OCI-LY7 (cell line): ENCODE results near the gene ZNF628. TPM values are rescaled to one million over a fixed set of nuclear protein-coding genes. Genes with fewer than 3 reads are reported as not detected.
"Not testable (repeated sequence)": the region's sequence is repeated elsewhere in the genome, so short reads cannot be mapped to it uniquely, and the experiment has no call there.

Experiments used
- BruUV-seq: library from RNA; stranded (reverse); fragments of 400-500 nt; replicated peaks from 2 replicates; lab custom pipeline; 2021; lab: Mats Ljungman, UMichigan
- CTCF ChIA-PET: fragments of 300-600 bp; sonication (Branson Sonifier 250); formaldehyde crosslinking; loops from one replicate; lab custom pipeline; 2022; ENCODE audit warnings: antibody characterized with exemption; ENCODE audit not compliant: unreplicated experiment; lab: Charles Lee
- POLR2A ChIA-PET: fragments of 300-600 bp; sonication (Branson Sonifier 250); formaldehyde crosslinking; loops from one replicate; lab custom pipeline; 2022; ENCODE audit warnings: antibody characterized with exemption; lab: Charles Lee
- DNase-seq: peaks from one replicate; pipeline ENCODE4 v3.0.0-alpha.2; 2015; ENCODE audit warnings: low spot score
- H2AFZ ChIP-seq: fragments of 200-600 bp; sonication (generic), shearing (Covaris generic); 2 replicates; pipeline ENCODE4 v1.6.1; 2014; ENCODE audit warnings: mild to moderate bottlenecking, antibody characterized with exemption, low read length, moderate library complexity
- H3K27ac ChIP-seq: fragments of 200-600 bp; sonication (generic); 2 replicates; pipeline ENCODE4 v1.5.1; 2014; ENCODE audit warnings: mixed run types, low read depth, mild to moderate bottlenecking, moderate library complexity, low read length, inconsistent platforms; ENCODE audit not compliant: poor library complexity, severe bottlenecking
- H3K36me3 ChIP-seq: fragments of 200-600 bp; sonication (generic); 2 replicates; pipeline ENCODE4 v1.6.1; 2014; ENCODE audit warnings: mild to moderate bottlenecking, antibody characterized with exemption, low read length, moderate library complexity, mixed read lengths; ENCODE audit not compliant: insufficient read depth
- H3K4me1 ChIP-seq: fragments of 200-600 bp; sonication (generic); 2 replicates; pipeline ENCODE4 v1.5.1; 2014; ENCODE audit warnings: mild to moderate bottlenecking, low read length; ENCODE audit not compliant: insufficient read depth, poor library complexity, severe bottlenecking
- H3K4me2 ChIP-seq: fragments of 200-600 bp; sonication (generic); 2 replicates; pipeline ENCODE4 v1.6.1; 2014; ENCODE audit warnings: mild to moderate bottlenecking, low read length
- H3K4me3 ChIP-seq: fragments of 200-600 bp; sonication (generic); 2 replicates; pipeline ENCODE4 v1.5.1; 2014; ENCODE audit warnings: mild to moderate bottlenecking, low read depth, low read length; ENCODE audit not compliant: poor library complexity, severe bottlenecking
- H3K79me2 ChIP-seq: fragments of 200-600 bp; sonication (generic); 2 replicates; pipeline ENCODE4 v1.6.1; 2016; ENCODE audit warnings: low read depth, mild to moderate bottlenecking, low read length, moderate library complexity, mixed read lengths; ENCODE audit not compliant: insufficient read depth
- H3K9me2 ChIP-seq: fragments of 200-600 bp; sonication (generic); 2 replicates; pipeline ENCODE4 v1.6.1; 2016; ENCODE audit warnings: mild to moderate bottlenecking, low read length, mixed read lengths; ENCODE audit not compliant: insufficient read depth
- H3K9me3 ChIP-seq: fragments of 200-600 bp; sonication (generic); 2 replicates; pipeline ENCODE4 v1.6.1; 2014; ENCODE audit warnings: mild to moderate bottlenecking, mixed run types, low read length, mixed read lengths
- H4K20me1 ChIP-seq: fragments of 200-600 bp; sonication (generic); 2 replicates; pipeline ENCODE4 v1.6.1; 2014; ENCODE audit warnings: mild to moderate bottlenecking, antibody characterized with exemption, low read length, moderate library complexity, mixed read lengths; ENCODE audit not compliant: insufficient read depth
- EZH2phosphoT487 ChIP-seq: fragments of 200-600 bp; sonication (generic); IDR thresholded peaks from 2 replicates; pipeline ENCODE4 v1.6.1; 2018; ENCODE audit warnings: low read depth, borderline replicate concordance, mild to moderate bottlenecking, mixed run types, antibody characterized with exemption, low read length, moderate library complexity, mixed read lengths
- intact Hi-C: fragments of 100-400 bp; cut with micrococcal nuclease; formaldehyde crosslinking; loops from one replicate; pipeline ENCODE4 v1.10.0; 2022; ENCODE audit not compliant: unreplicated experiment
- total RNA-seq, 2 experiments: library from RNA; depleted of rRNA in 1 of 2; stranded (reverse); fragments of >200 nt in 1 of 2; shearing (Covaris generic) in 1 of 2; gene quantifications; 2 replicates each; pipeline ENCODE4 v1.2.3, GENCODE V29; 2014 to 2022
- TF ChIP-seq, protein P1 (sequence below): fragments of 200-600 bp; sonication (generic); conservative IDR thresholded peaks from 2 replicates; pipeline ENCODE4 v1.5.1; 2014; ENCODE audit warnings: mild to moderate bottlenecking, antibody characterized with exemption, low read length, moderate library complexity, mixed read lengths

Gene ZNF628
- total RNA-seq, 2 experiments from 2014 or later, result 5.2 to 10.6 TPM

DNA sequence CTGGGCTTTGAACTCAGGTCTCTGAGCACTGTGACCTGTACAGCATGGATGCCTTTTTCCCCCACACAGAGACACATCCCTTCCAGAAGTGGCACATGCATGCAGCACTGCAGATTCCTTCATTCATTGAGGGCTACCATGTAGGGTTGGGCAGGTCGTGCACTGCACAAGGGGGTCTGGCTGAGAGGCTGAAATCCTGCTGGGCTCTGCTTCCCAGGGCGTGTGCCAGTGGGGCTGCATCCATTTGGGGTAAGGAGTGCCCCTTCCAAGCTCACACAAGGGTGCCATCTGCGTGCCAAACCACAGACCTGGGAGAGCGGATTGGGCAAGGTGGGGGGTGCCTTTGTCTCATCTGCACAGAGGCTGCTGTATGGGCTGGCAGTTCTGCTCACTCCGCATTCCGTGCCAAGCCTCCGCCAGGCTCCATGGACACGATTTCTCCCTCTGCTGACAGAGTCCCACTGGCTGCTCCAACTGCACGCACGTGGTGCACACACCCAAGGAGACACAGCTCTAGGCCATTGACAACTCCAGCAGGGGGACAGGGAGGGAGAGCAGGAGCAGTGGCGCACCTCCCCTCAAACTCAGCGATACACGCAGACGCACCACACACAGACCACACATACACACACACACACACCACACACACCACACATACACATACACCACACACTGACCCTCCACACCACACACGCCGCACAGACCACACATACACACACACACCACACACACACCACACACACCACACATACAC is 28.8 kb upstream of the ZNF628 start:
- TF ChIP-seq, protein P1, sequence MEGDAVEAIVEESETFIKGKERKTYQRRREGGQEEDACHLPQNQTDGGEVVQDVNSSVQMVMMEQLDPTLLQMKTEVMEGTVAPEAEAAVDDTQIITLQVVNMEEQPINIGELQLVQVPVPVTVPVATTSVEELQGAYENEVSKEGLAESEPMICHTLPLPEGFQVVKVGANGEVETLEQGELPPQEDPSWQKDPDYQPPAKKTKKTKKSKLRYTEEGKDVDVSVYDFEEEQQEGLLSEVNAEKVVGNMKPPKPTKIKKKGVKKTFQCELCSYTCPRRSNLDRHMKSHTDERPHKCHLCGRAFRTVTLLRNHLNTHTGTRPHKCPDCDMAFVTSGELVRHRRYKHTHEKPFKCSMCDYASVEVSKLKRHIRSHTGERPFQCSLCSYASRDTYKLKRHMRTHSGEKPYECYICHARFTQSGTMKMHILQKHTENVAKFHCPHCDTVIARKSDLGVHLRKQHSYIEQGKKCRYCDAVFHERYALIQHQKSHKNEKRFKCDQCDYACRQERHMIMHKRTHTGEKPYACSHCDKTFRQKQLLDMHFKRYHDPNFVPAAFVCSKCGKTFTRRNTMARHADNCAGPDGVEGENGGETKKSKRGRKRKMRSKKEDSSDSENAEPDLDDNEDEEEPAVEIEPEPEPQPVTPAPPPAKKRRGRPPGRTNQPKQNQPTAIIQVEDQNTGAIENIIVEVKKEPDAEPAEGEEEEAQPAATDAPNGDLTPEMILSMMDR, result no peak
- Histone ChIP-seq H3K4me1 (no peaks in the 10 kb centered on the region), H3K79me2 (no peaks in the 10 kb centered on the region), H3K4me3 (no peak overlapping the region), H3K36me3 (no peaks in the 10 kb centered on the region), H3K9me3 (no peaks in the 10 kb centered on the region), H2AFZ (no peak overlapping the region), H3K4me2 (no peak overlapping the region), H3K27ac (no peak overlapping the region), H4K20me1 (no peaks in the 10 kb centered on the region), H3K9me2 (no peaks in the 10 kb centered on the region)
- BruUV-seq, result no TSS peak
- POLR2A ChIA-PET, result no interaction called here
- intact Hi-C loops, result no loop called here
- DNase-seq, result no peak
- CTCF ChIA-PET, result no interaction called here

DNA sequence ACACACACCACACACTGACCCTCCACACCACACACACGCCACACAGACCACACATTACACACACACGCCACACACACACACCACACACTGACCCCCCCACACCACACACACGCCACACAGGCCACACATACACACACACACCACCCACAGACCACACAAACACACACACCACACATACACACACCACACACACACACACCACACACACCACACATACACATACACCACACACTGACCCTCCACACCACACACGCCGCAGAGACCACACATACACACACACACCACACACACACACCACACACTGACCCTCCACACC is 28.3 kb upstream of the ZNF628 start:
- POLR2A ChIA-PET, H3K27ac ChIP-seq, H2AFZ ChIP-seq, H3K4me2 ChIP-seq, H3K79me2 ChIP-seq, H3K4me3 ChIP-seq, H3K4me1 ChIP-seq, CTCF ChIA-PET, H4K20me1 ChIP-seq, DNase-seq, intact Hi-C loops, H3K9me2 ChIP-seq, BruUV-seq, H3K9me3 ChIP-seq, H3K36me3 ChIP-seq: not testable (repeated sequence)

DNA sequence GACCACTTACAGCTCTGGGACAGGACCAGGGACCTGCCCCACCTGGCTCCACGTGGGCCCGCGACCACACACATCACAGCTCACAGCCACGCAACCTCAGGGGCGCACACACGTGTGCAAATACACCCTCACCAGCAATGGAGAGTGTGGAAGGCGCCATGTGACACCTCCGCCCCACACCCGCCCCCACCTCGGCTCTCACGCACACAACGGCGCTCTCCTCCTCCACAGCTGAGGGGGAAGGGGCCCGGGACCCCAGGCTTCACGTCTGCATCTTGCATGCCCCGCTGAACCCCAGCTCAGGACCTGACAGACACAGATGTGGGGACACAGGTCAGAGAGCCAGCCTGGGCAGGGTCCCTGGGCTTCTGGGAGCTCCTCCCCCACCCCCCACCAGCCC is 26.9 kb upstream of the ZNF628 start:
- CTCF ChIA-PET, result no interaction called here
- H3K79me2 ChIP-seq, result no peaks in the 10 kb centered on the region
- no peaks in the 10 kb centered on the region for H3K4me1 ChIP-seq
- intact Hi-C loops, result no loop called here
- no peak for TF ChIP-seq EZH2phosphoT487
- TF ChIP-seq, protein P1, result no peak
- DNase-seq, result no peak
- no peak overlapping the region for H3K27ac ChIP-seq
- no peak overlapping the region for H3K4me2 ChIP-seq
- no peak overlapping the region for H2AFZ ChIP-seq
- H4K20me1 ChIP-seq, result no peaks in the 10 kb centered on the region
- BruUV-seq, result no TSS peak
- H3K4me3 ChIP-seq, result no peak overlapping the region
- no peaks in the 10 kb centered on the region for H3K9me3 ChIP-seq
- POLR2A ChIA-PET, result interaction anchor here (0.6 kb wide), 1 partner anchor 257 kb away, joined by 5 read pairs; no protein-coding TSS in a partner anchor
- H3K9me2 ChIP-seq, result no peaks in the 10 kb centered on the region
- peaks cover 10% of the 10 kb centered on the region for H3K36me3 ChIP-seq
